Measurements from ENCODE around the gene IQCE. TPM values are rescaled to one million over a fixed set of nuclear protein-coding genes. Genes with fewer than 3 reads are reported as not detected.

The IQCE gene
- total RNA-seq, 1 experiment from 2014 or later = 35.8 TPM

GRCh38 chr7:2621948-2622640, 63.3 kb downstream of the IQCE start:
- no peak for TF ChIP-seq EZH2 (IDR thresholded peaks at IDR 0.05; ENCODE audit: low read depth)
- no peak for TF ChIP-seq CTCF (conservative IDR thresholded peaks at IDR 0.05)
- Histone ChIP-seq H2AFZ (no peak overlapping the region), H3K36me3 (ENCODE audit: low read depth) (no peaks in the 10 kb centered on the region), H3K4me3 (no peak overlapping the region), H3K27me3 (ENCODE audit: insufficient read depth, low read depth) (no peaks in the 10 kb centered on the region), H3K9me3 (ENCODE audit: insufficient read depth, low read depth) (no peaks in the 10 kb centered on the region), H3K4me1 (replicated peaks; ENCODE audit: insufficient read depth) (peaks cover 5% of the 10 kb centered on the region), H4K20me1 (ENCODE audit: insufficient read depth) (no peaks in the 10 kb centered on the region), H3K9me2 (ENCODE audit: insufficient read depth) (no peaks in the 10 kb centered on the region), H3K79me2 (ENCODE audit: low read depth) (no peaks in the 10 kb centered on the region), H3K4me2 (no peak overlapping the region), H3F3A (ENCODE audit: insufficient read depth, low read depth) (peaks cover 35% of the 10 kb centered on the region; the same call in 1 of the 2 replicates), H3K27ac (no peak overlapping the region)
- BruUV-seq (replicated peaks) = no TSS peak
- no peak for DNase-seq
- ChIA-PET POLR2A (ENCODE audit: unreplicated experiment) (no interaction called here), CTCF (interaction anchor here (0.6 kb wide), 1 partner anchor 138 kb away, joined by 5 read pairs; no protein-coding TSS in a partner anchor)
- intact Hi-C loops (cut with micrococcal nuclease; ENCODE audit: unreplicated experiment) = no loop called here

GRCh38 chr7:2622869-2623697, 64.3 kb downstream of the IQCE start:
- no peaks in the 10 kb centered on the region for H3K9me3 ChIP-seq (ENCODE audit: insufficient read depth, low read depth)
- no peak overlapping the region for H3K27ac ChIP-seq
- intact Hi-C loops (cut with micrococcal nuclease; ENCODE audit: unreplicated experiment) = no loop called here
- no peaks in the 10 kb centered on the region for H4K20me1 ChIP-seq (ENCODE audit: insufficient read depth)
- H3K36me3 ChIP-seq (ENCODE audit: low read depth) = no peaks in the 10 kb centered on the region
- CTCF ChIA-PET = no interaction called here
- DNase-seq = no peak
- H3K27me3 ChIP-seq (ENCODE audit: insufficient read depth, low read depth) = no peaks in the 10 kb centered on the region
- TF ChIP-seq CTCF (conservative IDR thresholded peaks at IDR 0.05) (no peak), EZH2 (IDR thresholded peaks at IDR 0.05; ENCODE audit: low read depth) (no peak)
- no TSS peak for BruUV-seq (replicated peaks)
- H3K4me1 ChIP-seq (replicated peaks; ENCODE audit: insufficient read depth) = peaks cover 5% of the 10 kb centered on the region
- no peaks in the 10 kb centered on the region for H3K79me2 ChIP-seq (ENCODE audit: low read depth)
- H3F3A ChIP-seq (ENCODE audit: insufficient read depth, low read depth) = peaks cover 31% of the 10 kb centered on the region; the same call in 1 of the 2 replicates
- no peak overlapping the region for H2AFZ ChIP-seq
- POLR2A ChIA-PET (ENCODE audit: unreplicated experiment) = no interaction called here
- no peak overlapping the region for H3K4me3 ChIP-seq
- H3K9me2 ChIP-seq (ENCODE audit: insufficient read depth) = no peaks in the 10 kb centered on the region
- H3K4me2 ChIP-seq = no peak overlapping the region

- POLR2A ChIA-PET (ENCODE audit: unreplicated experiment) = no interaction called here
These were observed 64.9 kb downstream of the IQCE start for GRCh38 chr7:2623698-2624014.

More at GRCh38 chr7:2623698-2624014, 64.9 kb downstream of the IQCE start:
- TF ChIP-seq CTCF (conservative IDR thresholded peaks at IDR 0.05) (no peak), EZH2 (IDR thresholded peaks at IDR 0.05; ENCODE audit: low read depth) (no peak)
- no peak for DNase-seq
- H3K4me3 ChIP-seq = no peak overlapping the region
- H3K4me1 ChIP-seq (replicated peaks; ENCODE audit: insufficient read depth) = peaks cover 5% of the 10 kb centered on the region
- no peaks in the 10 kb centered on the region for H3K36me3 ChIP-seq (ENCODE audit: low read depth)
- H3K79me2 ChIP-seq (ENCODE audit: low read depth) = no peaks in the 10 kb centered on the region
- no peaks in the 10 kb centered on the region for H3K27me3 ChIP-seq (ENCODE audit: insufficient read depth, low read depth)
- no TSS peak for BruUV-seq (replicated peaks)
- CTCF ChIA-PET = interaction anchor here (0.6 kb wide), 1 partner anchor 676 kb away, joined by 4 read pairs; no protein-coding TSS in a partner anchor
- H3K9me3 ChIP-seq (ENCODE audit: insufficient read depth, low read depth) = no peaks in the 10 kb centered on the region
- intact Hi-C loops (cut with micrococcal nuclease; ENCODE audit: unreplicated experiment) = no loop called here
- no peak overlapping the region for H3K4me2 ChIP-seq
- peaks cover 29% of the 10 kb centered on the region; the same call in 1 of the 2 replicates for H3F3A ChIP-seq (ENCODE audit: insufficient read depth, low read depth)
- H4K20me1 ChIP-seq (ENCODE audit: insufficient read depth) = no peaks in the 10 kb centered on the region
- no peaks in the 10 kb centered on the region for H3K9me2 ChIP-seq (ENCODE audit: insufficient read depth)
- no peak overlapping the region for H2AFZ ChIP-seq
- no peak overlapping the region for H3K27ac ChIP-seq

Measured in PC-9 (cell line).